GM18867 (cell line): ENCODE measurements around the gene KPNA6.
"Not testable (repeated sequence)": the region's sequence is repeated elsewhere in the genome, so short reads cannot be mapped to it uniquely, and the experiment has no call there.

Experiments
- ATAC-seq: cut with Tn5 transposase; IDR thresholded peaks from one replicate; pipeline ENCODE4 v1.9.1; 2021; ENCODE audit warnings: mild to moderate bottlenecking, moderate library complexity; ENCODE audit not compliant: unreplicated experiment

The KPNA6 gene

DNA sequence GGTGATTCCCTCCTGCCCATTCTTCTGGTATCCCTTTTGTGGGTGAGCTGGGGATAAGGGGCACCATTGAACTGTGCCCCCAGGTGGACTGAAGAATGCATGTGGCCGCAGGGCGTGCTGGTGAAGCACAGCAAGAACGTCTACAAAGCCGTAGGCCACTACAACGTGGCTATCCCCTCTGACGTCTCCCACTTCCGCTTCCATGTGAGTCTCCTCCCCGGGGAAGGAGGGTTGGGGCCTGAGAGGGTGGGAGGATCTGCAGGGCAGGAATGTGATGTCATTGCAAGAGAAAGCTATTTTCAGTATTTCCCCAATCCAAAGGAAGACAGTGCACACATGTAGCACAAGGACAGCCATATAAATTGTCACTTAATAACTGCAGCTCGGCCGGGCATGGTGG, 7.5 kb upstream of the KPNA6 start:
- ATAC-seq: no peak

DNA sequence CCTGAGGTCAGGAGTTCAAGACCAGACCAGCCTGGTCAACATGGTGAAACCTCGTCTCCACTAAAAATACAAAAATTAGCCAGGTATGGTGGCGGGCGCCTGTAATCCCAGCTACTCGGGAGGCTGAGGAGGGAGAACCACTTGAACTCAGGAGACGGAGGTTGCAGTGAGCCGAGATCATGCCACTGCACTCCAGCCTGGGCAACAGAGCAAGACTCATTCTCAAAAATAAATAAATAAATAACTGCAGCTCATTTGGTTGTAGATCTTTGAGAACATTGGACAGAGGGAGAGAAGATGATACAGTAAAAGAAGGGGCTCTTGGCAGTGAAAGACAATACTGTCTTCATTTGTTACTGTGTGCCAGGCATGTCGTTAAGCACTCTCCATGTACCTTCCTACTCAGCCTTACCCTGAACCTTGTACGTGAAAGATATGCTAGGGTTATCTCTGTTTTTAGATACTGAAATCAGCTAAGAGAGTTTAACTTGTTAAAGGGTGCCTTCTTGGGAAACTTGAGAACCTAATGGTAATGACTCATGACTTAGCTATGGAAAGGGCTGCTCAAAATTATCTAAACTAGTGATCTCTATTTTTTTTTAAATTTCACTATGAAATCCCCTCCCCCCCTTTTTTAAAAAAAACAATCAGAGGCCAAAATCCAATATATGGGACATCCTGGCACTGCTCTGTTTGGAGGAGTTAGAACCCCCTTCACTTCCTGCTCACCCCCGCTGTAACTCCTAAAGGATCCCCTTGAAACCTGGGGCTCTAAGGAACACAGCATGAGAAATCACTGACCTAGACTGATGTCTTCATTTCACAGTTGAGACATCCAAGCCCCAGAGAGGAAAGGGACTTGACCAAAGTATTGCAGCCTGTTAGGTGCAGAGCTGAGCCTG, 6.8 kb upstream of the KPNA6 start:
- no peak for ATAC-seq

DNA sequence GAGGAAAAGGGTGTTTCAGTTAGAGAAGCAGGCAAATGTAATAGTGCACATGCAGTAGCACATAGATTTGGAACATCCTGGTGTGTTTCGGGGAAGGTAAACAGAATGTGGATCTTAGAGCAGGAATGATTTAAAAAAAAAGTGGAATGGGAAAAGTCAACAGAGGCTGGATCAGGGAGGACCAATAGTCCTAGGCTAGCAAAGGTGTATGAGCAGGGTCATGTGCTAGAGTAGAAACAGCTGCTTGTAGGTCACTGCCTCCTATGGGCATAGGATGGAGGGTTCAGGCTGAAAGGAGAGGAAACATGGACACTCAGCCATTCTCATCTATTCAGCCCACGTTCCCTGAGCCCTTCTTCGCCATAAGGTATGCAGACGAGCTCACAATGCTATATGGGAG, 3.7 kb upstream of the KPNA6 start:
- no peak for ATAC-seq

DNA sequence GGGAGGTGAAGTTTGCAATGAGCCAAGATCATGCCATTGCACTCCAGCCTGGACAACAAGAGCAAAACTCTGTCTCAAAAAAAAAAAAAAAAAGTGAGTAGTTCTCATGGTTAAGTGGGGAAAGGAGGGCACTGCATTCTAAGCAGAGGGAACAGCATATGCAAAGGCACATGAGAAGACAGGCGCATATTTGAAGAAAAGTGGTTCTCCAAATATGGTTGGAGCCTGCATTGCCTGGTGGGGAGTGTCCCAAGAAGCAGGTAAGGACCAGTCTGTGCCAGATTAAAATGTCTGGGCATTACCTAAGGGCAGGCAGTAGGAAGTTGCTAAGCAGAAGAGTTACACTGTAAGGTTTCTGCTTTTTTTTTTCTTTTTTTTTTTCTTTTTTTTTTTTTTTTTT, 2.5 kb upstream of the KPNA6 start:
- no peak for ATAC-seq

DNA sequence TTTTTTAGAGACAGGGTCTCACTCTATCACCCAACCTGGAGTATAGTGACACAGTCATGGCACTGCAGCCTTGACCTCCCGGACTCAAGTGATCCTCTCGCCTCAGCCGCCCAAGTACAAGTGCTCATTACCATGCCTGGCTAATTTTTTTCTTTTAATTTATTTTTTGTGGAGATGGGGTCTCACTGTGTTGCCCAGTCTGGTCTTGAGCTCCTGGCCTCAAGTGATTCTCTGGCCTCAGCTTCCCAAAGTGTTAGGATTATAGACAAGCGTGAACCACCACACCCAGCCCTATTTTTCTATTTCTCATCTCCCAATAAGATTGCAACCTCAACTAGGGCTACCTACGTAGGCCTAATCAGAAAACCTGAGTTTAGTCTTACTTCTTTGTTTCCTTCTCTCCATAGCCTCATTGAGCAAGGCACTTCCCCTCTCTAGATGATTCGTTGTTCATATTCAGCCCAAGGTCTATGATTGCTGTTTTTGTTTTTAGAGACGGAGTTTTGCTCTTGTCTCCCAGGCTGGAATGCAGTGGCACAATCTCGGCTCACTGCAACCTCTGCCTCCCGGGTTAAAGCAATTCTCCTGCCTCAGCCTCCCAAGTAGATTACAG, 1.1 kb upstream of the KPNA6 start:
- ATAC-seq: no peak

DNA sequence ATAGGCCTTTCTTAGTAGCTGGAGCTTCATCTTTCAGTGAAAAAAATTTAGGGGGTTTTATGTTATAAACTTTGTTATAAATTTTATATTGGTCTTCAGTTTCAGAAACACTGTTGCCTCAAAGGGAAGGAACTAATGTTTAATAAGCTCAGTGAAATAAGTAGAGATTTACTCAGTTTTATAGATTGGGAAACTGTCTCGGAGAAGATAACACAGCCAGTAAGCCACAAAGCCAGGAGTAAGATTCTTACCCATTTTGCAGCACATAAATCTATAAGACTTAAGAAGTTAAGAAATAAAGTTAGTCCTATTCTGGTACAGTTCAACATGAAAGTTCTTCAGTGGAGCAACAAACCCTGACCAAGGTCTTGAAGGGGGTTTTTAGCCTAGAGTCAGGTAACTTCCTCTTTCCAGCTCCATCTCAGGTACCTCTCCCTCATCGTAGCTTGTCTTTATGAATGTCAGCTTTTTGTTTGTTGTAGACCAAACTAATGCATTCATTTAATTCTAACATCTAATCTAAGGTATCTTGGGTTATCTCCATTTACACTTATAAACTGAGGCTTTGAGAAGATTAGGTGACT, 3.3 kb downstream of the KPNA6 start:
- no peak for ATAC-seq

DNA sequence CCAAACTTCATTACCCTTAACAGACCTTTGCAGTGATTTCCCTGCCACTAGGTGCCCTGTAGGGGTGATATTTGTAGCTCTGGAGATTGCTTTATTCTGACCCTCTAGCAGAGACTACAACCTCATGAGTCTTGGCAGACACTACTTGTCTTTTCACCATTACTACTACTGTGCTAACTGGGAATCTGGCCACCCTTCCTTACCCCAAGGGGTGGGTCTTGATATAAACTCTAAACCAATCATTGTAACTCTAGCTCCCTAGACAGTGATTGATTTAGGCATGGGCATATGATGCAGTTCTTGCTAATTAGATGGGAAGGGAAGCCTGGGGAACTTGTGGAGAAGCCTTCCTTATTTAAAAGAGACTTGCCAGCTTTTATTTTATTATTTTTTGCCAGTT, 3.9 kb downstream of the KPNA6 start:
- no peak for ATAC-seq

DNA sequence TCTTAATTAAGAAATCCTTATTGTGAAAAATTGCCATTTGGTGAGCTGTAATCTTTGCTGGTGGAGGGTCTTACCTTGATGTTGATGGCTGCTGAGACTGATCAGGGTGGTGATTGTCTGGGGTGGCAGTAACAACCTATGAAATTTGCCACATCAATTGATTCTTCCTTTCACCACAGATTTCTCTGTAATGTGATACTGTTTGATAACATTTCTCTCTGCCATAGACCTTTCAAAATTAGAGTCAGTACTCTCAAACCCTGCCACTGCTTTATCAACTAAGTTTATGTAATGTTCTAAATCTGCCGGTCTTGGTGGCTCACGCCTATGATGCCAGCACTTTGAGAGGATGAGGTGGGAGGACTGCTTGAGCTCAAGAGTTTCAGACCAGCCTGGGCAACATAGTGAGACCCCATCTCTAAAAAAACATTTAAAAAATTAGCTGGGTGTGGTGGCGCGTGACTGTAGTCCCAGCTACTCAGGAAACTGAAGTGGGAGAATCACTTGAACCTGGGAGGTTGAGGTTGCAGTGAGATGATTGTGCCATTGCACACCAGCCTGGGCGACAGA, 5.0 kb downstream of the KPNA6 start:
- ATAC-seq: no peak

DNA sequence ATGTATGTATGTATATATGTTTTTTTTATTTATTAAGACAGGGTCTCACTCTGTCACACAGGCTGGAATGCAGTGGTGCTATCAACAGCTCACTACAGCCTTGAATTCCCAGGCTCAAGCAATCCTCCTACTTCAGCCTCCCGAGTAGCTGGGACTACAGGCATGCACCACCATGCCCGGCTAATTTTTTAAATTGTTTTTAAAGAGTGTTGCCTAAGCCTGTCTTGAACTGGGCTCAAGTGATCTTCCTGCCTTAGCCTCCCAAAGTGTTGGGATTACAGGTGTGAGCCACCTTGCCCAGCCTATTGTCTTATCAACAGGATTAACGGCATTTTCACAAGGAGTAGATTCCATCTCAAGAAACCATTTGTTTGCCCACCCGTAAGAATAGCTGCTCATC, 5.6 kb downstream of the KPNA6 start:
- ATAC-seq: not testable (repeated sequence)

DNA sequence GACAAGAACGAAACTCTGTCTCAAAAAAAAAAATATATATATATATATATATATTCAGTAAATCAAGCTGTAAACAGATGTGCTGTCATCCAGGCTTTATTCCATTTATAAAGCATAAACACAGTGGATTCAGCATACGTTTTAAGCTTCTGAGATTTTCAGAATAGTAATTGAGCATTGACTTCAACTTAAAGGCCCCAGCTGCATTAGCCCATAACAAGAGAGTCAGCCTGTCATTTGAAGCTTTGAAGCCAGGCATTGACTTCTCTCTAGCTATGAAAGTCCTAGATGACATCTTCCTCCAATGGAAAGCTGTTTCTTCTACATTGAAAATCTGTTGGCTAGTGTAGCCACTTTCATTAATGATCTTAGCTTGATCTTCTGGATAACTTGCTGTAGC, 6.6 kb downstream of the KPNA6 start:
- no peak for ATAC-seq

DNA sequence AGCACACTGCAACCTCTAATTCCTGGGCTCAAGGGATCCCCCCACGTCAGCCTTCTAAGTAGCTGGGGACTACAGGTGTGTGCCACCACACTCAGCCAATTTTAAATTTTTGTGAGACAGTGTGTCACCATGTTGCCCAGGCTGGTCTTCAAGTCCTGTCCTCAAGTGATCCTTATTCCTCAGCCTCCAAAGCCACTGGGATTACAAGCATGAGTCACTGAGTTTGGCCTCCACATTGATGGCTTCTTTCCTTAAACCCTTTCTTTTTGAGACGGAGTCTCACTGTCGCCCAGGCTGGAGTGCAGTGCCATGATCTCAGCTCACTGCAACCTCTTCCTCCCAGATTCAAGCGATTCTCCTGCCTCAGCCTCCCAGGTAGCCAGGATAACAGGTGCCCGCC, 7.6 kb downstream of the KPNA6 start:
- ATAC-seq: no peak

DNA sequence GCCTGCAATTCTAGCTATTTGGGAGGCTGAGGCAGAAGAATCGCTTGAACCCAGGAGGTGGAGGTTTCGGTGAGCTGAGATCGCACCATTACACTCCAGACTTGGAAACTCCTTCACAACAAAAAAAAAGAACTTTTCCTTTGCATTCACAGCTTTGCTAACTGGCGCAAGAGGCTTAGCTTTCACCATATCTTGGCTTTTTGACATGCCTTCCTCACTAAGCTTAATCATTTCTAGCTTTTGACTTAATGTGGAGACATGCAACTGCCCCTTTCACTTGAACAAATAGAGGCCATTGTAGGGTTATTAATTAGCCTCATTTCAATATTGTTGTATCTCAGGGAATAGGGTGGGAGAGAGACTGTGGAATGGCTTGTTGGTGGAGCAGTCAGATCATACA, 8.7 kb downstream of the KPNA6 start:
- ATAC-seq: no peak

DNA sequence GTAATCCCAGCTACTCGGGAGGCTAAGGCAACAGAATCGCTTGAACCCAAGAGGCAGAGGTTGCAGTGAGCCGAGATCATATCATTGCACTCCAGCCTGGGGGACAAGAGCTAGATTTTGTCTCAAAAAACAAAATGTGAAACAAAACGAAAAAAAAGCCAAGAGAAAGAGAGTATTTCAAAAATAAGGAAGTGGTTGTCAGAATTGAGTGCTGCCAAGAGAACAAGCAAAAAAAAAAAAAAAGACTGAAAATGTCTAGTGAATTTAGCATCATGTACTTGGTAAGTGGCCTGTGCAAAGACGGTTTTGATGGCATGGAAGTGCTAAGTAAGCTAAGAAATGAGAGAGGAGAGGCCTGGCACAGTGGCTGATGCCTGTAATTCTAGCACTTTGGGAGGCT, 14.3 kb downstream of the KPNA6 start:
- ATAC-seq: no peak

DNA sequence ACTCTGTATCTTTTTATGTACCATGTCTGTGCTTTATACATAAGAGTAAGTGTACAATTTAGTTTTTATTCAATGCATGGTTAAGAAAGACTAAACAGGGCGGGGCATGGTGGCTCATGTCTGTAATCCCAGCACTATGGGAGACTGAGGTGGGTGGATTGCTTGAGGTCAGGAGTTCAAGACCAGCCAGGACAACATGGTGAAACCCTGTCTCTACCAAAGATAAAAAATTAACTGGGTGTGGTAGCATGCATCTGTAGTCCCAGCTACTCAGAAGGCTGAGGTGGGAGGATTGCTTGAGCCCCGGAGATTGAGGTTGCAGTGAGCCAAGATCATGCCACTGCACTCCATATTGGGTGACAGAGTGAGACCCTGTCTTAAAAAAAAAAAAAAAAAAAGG, 15.5 kb downstream of the KPNA6 start:
- ATAC-seq: not testable (repeated sequence)

DNA sequence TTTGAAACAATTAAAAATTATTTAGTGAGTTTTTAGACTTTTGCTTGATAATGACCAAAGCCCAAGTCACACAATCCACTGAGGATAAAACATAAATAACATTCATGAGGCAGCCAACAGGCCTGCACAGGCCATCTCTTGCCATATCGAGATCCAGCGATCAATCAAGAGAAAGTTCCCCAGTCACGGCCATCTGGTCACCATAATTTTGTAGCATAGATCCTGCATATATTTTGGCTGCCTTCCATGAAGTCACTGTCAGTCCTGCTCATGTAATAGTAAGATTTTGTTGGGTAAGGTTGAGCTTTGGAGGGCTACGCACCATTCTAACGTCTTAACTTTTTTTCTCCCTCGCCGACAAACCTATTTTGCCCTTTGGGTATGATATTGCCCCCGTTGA, 17.5 kb downstream of the KPNA6 start:
- no peak for ATAC-seq

DNA sequence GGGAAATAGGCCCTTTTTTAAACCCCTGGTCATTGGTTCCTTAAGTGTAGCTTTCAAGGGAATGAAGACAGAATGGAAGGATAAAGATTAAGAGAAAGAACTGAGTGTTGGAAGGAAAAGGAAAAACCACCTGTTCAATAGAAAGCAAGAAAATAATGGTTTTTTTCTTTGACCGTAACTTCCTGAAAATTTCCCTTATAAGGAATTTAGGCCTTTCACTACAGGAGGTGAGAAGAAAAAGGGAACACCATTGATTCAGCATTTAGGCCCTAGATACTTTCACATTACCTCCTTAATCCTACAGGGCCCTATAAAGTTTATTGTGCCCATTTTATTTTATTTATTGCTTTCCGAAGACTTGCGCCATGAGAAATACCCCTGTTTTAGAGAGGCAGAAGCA, 18.9 kb downstream of the KPNA6 start:
- no peak for ATAC-seq

DNA sequence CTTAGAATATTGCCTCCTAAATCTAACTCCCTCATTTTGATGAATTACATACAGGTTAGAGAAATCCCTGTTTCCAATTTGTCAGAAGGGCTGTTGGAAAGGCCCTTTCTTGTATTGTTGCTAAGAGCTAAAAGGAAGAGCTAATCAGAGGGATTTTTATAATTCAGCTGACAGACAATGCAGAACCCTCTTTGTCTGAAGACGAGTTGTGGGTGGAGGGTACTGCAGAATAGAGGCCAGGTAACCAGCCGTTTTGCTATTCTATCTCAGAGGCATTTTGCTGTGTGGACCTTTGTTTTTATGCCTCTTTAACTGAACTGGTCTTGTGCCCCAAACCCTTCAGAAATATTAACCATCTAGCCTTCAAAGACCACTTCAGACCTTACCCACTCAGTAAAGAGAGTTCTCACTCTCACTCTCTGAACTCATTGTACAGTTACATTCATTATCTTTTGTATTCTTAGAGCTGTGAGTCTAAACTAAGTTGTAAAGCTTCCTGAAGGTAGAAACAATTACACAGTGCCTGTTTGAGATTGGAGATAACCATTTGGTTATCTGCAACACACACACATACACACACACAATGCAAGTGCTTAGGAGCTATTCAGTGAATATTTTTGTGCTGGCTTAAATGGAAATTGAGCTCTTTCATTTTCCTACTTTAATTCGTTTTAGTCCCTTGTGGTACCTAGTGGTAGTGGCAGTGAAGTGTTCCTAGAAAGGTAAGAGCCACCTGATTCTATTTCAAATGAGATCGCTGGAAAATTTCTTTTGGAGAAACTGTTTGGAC, 19.7 kb downstream of the KPNA6 start:
- no peak for ATAC-seq

DNA sequence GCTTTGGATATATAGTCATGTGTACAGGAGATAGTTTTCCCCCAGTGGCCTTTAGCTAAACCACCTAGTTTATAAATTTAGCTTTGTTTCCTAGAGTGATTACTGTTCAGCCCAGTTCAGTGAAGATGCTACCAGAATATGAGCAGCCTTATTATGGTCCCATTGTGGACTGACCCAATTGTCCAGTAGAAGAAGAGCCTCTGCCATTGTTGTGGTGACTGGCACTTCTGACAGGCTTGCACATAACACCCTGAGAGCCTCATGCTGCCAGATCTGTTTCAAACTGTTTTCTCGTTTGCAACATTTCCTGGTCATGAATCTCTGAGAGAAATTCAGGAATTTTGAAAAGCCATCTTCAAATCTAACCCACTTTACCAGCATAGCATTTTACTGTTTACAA, 20.6 kb downstream of the KPNA6 start:
- ATAC-seq: no peak

DNA sequence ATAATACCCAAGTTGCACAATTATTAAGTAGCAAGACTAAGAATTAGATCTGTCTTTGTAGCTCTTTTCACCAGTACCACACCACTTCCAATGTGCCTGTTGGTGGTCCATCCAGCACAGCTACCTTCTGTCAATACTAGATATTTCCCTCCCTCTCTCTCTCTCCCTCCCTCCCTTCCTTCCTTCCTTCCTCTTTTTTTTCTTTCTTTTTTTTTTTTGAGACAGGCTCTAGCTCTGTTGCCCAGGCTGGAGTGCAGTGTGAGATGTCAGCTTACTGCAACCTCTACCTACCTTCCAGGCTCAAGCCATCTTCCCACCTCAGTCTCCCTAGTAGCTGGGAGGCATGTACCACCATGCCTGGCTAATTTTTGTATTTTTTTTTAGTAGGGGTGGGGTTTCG, 21.1 kb downstream of the KPNA6 start:
- ATAC-seq: no peak

DNA sequence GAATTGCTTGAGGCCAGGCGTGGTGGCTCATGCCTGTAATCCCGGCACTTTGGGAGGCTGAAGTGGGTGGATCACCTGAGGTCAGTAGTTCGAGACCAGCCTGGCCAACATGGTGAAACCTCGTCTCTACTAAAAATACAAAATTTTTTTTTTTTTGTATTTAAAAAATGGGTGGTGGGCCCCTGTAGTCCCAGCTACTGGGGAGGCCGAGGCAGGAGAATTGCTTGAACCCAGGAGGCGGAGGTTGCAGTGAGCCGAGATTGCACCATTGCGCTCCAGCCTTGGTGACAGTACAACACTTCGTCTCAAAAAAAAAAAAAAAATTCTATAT, 26.1 kb downstream of the KPNA6 start:
- not testable (repeated sequence) for ATAC-seq

DNA sequence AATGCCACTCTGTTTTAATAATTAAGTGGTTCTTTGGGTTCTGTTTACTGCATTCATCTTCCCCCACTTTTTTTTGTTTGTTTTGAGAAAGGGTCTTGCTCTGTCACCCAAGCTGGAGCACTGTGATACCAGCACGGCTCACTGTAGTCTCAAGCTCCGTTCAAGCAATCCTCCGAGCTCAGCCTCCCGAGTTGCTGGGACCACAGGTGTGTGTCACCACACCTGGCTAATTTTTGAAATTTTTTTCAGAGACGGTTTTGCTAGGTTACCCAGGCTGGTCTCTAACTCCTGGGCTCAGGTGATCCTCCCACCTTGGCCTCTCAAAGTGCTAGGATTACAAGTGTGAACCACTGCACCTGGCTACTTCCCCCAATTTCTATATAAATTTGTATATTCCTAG, 29.3 kb downstream of the KPNA6 start:
- no peak for ATAC-seq
